HG03558 (cell line): ENCODE data around the gene GAS1.
A peak's percentile ranks its signal among the peaks of the same experiment; 100 is the strongest.

ENCODE experiments used
- ATAC-seq: cut with Tn5 transposase; IDR thresholded peaks from one replicate; pipeline ENCODE4 v1.9.1; 2021; ENCODE audit warnings: moderate number of reproducible peaks; ENCODE audit not compliant: unreplicated experiment; ENCODE audit errors: extremely low read depth

Gene GAS1

DNA sequence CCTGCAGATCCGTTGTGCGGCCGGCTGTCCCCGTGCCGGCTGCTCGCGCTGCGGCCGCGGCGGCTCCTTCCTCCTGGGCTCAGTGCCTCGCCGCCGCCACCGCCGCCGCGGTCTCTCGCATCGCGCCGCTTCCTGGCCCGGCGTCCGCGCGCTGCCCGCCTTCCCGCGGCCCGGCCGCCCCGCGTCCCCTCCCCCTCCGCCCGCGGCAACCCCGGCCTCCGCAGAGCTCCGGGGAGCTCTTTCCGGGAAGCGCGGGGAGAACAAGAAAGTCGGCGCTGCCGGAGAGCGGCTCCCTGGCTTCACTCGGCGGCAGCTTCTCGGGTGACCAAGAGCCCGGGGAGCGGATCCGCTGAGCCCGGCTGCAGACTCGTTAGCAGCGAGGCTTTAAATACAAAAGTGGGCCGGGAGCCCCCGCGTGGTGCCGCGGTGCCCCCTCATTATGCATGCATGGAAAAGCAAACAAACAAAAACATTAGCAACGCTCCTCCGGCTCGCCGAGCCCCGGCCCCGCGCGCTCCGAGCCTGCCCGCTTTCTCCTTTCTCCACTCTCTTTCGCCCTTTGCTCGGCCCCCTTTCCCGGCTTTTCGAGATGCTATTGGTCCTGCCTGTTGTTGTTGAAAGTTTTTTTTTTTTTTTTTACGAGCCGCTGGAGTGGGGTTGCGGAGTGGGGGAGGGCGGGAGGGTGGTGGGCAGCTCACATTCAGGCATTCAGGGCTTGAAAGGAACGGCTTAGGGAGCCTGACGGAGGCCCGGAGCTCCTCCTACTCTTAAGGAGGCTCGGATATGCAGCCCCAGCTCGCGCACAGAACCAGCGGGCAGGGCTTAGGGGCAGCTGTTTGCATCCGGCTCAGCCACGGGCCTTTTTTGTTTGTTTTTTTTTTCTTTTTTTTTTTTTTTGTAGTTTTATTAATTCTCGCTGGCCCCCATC is at the start of gene GAS1:
Gene GAS1, minus strand, starts transcription at position 361 of the 928 bp plus-strand sequence. CDS start 727 bp downstream, outside the sequence.
- peak; percentile 31 for ATAC-seq

- no peak for ATAC-seq
Measured at GRCh38 chr9:86994231-86994630, 46.9 kb upstream of the GAS1 start.

GRCh38 chr9:86993830-86994229 is 46.5 kb upstream of the GAS1 start:
- ATAC-seq = no peak

DNA sequence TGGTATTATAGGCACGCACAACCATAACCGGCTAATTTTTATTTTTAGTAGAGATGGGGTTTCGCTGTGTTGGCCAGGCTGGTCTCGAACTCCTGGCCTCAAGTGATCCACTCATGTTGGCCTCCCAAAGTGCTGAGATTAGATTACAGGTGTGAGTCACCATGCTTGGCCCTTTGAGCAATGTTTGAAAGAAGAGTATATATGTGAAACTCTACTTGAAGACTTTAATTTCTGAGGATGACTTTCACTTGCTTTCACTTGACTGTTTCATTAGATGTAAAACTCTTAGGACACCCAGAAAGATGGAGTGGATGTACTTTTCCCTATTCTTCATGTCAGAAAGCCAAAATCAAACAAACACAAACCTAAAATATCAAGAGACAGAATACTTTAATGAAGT is 43.8 kb upstream of the GAS1 start:
- ATAC-seq = no peak

- no peak for ATAC-seq
Measured at GRCh38 chr9:86990290-86990689, 43.0 kb upstream of the GAS1 start.

DNA sequence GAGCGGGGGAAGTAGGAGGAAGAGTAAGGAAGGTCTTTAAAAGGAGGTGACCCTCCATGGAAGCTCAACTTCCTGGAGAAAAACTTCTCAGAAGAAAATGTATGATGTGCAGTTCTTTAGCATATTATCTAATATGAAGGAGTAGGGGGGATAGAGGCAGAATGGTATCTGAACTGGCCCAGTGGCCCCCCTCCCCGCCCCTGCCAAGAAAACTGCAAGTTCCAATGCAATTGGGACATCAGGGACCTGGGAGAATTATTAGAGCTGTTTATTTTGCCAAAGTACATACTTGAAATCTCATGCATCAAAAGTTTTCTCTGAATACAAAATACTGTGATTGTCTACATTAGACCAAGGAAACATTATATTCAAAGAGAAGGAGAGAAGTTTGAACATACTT is 40.6 kb upstream of the GAS1 start:
- ATAC-seq = no peak

- no peak for ATAC-seq
Measured at GRCh38 chr9:86985132-86985647, 37.9 kb upstream of the GAS1 start.

GRCh38 chr9:86983620-86984259 is 36.4 kb upstream of the GAS1 start:
- no peak for ATAC-seq

- ATAC-seq = no peak
Measured at GRCh38 chr9:86983249-86983619, 35.9 kb upstream of the GAS1 start.

DNA sequence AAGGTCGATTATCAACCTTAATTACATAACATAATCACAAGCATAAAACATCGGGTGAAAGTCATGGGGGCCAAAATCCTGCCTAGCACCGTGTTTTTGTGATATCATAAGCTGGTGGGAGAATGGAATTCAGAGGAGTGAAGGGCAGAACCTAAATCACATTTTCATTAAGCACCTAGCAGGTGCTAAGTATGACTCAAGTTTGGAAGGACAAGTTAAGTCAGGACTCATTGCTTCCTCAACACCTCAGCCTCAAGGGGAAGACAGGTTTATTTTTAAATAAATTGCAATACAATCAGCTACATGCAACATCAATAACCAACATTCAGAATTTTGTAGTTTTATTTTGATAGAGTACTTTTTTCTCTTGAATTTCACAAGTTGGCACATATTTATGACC is 33.5 kb upstream of the GAS1 start:
- no peak for ATAC-seq

DNA sequence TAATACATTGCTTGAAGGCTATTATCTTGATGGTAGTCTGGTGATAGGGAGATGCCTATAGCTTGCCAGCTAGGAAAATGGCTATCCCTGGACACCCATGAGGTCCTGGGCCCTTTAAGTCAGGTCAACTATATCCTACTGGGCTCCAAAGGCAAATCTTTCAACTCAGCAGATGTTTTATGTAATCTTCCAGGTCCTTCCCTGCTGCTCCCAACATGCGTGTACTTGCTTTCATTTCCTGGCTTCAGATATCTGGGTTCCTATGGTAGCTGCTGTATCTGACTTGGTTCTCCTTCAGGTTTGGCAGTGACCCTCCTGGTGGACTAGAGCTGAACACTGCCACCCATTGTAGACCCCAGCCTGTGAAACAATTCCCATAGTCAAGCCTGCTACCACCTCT is 32.4 kb upstream of the GAS1 start:
- ATAC-seq = no peak

GRCh38 chr9:86978922-86979474 is 31.7 kb upstream of the GAS1 start:
- no peak for ATAC-seq

DNA sequence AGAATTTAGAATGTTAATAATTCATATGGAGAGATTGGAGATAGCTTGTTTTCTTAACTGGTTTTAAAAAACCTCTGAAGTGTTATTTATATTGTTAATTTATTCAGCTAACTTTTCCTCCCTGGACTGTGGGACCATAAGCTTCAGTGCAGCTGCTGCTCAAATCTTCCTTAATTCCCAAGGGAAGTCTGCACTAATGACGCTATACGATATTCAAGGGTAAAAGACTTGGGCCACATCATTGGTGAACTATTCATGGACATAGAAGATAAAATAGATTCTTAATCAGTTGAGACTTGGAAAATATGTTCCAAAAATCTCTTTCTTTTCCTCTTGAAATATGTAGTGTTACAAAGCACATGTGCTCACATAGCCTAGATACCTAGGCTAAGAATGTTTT is 31.1 kb upstream of the GAS1 start:
- ATAC-seq = no peak

DNA sequence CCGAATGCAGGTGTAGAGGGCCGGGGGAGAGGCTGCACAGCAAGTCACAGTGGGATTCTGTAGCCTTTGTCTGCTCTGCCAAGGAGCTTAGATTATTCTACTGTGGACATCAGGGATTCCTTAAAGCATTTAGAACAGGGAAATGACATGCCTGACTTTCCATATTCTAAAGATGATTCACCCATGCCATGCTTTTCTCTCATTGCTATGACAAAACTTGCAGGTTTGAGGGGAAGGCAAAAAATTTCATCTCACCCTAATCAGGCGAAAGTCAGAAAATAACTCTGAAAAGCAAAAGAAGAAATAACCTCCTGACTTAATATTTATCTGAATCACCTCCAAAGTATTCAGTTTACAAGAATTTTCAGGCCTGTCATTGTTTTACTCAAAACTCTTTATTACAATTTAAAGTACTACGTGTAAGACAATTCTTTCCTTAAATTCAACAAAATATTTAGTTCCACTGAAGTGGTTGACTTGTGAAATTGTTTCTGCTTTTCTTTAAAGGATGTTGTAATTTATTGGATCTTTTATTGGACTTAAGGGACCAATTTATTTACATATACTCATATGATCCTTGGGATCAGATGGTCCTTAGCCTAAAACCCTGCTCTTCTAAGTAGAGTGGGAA is 30.0 kb upstream of the GAS1 start:
- no peak for ATAC-seq

- ATAC-seq = no peak
Measured at GRCh38 chr9:86975606-86976005, 28.3 kb upstream of the GAS1 start.

- ATAC-seq = no peak
Measured at GRCh38 chr9:86975036-86975435, 27.7 kb upstream of the GAS1 start.

GRCh38 chr9:86974421-86974820 is 27.1 kb upstream of the GAS1 start:
- ATAC-seq = no peak

- ATAC-seq = no peak
Measured at GRCh38 chr9:86971742-86972141, 24.4 kb upstream of the GAS1 start.

- ATAC-seq = no peak
Measured at GRCh38 chr9:86968258-86968920, 21.1 kb upstream of the GAS1 start.

DNA sequence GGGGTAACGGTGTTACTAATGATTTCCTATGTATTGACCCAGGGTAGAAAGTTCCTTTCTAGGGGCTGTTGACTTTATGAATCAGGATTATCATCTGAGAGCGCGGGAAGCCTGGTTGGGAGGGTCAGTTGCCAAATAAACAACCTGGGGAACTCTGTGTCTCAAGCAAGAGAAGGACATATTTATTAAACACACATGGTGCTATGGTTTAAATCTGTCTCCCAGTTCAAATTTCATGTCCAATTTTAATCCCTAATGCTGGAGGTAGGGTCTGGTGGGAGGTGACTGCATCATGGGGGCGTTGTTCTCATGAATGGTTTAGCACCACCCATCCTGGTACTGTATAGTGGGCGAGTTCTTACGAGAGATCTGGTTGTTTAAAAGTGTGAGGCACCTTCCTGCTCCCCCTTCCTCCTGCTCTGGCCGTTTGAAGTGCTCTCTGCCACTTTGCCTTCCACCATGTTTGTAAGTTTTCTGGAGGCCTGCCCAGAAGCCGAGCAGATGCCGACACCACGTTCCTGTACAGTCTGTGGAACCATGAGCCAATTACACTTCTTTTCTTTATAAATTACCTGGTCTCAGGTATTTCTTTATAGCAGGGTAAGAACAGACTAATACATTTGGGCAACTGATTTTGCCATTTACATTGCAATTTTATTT is 19.7 kb upstream of the GAS1 start:
- ATAC-seq = no peak
